Thoracic aorta (tissue), 2 donors: ENCODE results near the gene RORC. TPM values are rescaled to one million over a fixed set of nuclear protein-coding genes. Genes with fewer than 3 reads are reported as not detected.

Source experiments
- ATAC-seq: fragments of 150-250 bp; one replicate; pipeline ENCODE4 v1.8.0; 2017; ENCODE audit warnings: low read depth; ENCODE audit not compliant: insufficient number of reproducible peaks, low FRiP score
- DNase-seq: peaks from one replicate; pipeline ENCODE4 v3.0.0-alpha.2; 2020; ENCODE audit warnings: low spot score
- H3K27ac ChIP-seq, 2 donors: fragments of 200-600 bp; sonication (generic); 1 replicate in 1 of 2; 2 replicates in 1 of 2; pipeline ENCODE4 v1.5.1; 2016; ENCODE audit warnings: mild to moderate bottlenecking in 2 of 2, moderate library complexity in 2 of 2
- H3K27me3 ChIP-seq: fragments of 200-600 bp; sonication (generic); replicated peaks from 2 replicates; pipeline ENCODE4 v1.6.0; 2016; ENCODE audit warnings: mild to moderate bottlenecking; ENCODE audit not compliant: insufficient read depth
- H3K36me3 ChIP-seq: fragments of 200-600 bp; sonication (generic); one replicate; pipeline ENCODE4 v1.5.1; 2016
- H3K4me1 ChIP-seq, 2 donors: fragments of 200-600 bp; sonication (generic); 1 replicate in 1 of 2; 2 replicates in 1 of 2; pipeline versions ENCODE4 v1.5.1 to v1.6.0; 2016; ENCODE audit warnings: low read depth in 2 of 2, mild to moderate bottlenecking in 1 of 2; ENCODE audit not compliant: control insufficient read depth in 1 of 2
- H3K4me3 ChIP-seq: fragments of 200-600 bp; sonication (generic); 2 replicates; pipeline ENCODE4 v1.5.1; 2016; ENCODE audit warnings: mild to moderate bottlenecking
- H3K9me3 ChIP-seq: fragments of 200-600 bp; sonication (generic); 2 replicates; pipeline ENCODE4 v1.5.1; 2016
- total RNA-seq, 2 donors: library from RNA; depleted of rRNA; stranded (reverse); fragments of >200 nt; gene quantifications; one replicate each; pipeline versions ENCODE4 v1.1.0 to v1.2.3, GENCODE V29; 2016
- TF ChIP-seq, protein P1 (sequence below): fragments of 200-600 bp; sonication (generic); IDR thresholded peaks from one replicate; pipeline ENCODE4 v1.5.1; 2019; ENCODE audit warnings: antibody characterized with exemption

Gene RORC
- total RNA-seq, 2 donors from 2014 or later, result not detected

DNA sequence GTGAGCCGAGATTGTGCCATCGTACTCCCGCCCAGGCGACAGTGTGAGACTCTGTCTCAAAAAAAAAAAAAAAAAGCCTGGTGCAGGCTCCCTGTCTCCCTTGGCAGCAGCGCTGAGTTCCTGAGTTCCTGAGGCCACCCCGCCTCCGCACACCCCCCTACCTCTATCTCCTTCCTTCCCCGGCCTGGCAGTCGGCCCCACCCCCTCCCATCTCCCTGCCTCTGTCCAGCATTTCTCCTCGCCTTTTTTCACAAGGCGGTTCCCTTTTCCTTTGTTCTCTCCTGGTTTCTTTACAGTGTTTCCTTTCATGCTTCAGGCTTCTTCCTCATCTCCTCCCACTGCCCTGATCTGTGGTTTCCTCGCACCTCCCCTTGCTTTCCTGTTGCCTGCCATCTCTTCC lies 2.7 kb downstream of the RORC start:
- no peak for ATAC-seq
- Histone ChIP-seq H3K27me3 (no peaks in the 10 kb centered on the region), H3K4me3 (no peak overlapping the region)

DNA sequence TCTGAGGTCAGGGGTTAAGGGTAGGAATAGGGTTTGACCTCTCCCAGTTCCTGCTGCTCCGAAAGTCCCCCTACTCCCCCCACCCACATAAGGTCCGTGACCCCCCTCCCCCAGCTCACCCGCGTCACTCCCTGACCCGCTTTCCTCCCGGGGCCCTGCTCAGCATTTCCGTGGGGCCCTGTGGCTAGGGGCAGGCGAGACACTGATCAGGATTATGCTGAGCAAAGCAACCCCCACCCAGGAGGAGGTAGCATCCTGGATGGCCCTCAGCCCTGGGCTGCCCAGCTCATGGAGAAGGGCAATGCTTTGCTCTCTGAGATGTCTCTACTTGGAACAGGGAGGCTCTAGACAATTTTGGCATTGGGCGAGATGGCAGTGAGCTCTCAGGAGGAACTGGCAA lies 3.7 kb downstream of the RORC start:
- ATAC-seq (no peak), DNase-seq (no peak)
- Histone ChIP-seq H3K4me3 (no peak overlapping the region), H3K9me3 (no peaks in the 10 kb centered on the region), H3K27ac (no peak overlapping the region), H3K36me3 (no peaks in the 10 kb centered on the region), H3K27me3 (no peaks in the 10 kb centered on the region), H3K4me1 (no peaks in the 10 kb centered on the region)
- TF ChIP-seq, protein P1, sequence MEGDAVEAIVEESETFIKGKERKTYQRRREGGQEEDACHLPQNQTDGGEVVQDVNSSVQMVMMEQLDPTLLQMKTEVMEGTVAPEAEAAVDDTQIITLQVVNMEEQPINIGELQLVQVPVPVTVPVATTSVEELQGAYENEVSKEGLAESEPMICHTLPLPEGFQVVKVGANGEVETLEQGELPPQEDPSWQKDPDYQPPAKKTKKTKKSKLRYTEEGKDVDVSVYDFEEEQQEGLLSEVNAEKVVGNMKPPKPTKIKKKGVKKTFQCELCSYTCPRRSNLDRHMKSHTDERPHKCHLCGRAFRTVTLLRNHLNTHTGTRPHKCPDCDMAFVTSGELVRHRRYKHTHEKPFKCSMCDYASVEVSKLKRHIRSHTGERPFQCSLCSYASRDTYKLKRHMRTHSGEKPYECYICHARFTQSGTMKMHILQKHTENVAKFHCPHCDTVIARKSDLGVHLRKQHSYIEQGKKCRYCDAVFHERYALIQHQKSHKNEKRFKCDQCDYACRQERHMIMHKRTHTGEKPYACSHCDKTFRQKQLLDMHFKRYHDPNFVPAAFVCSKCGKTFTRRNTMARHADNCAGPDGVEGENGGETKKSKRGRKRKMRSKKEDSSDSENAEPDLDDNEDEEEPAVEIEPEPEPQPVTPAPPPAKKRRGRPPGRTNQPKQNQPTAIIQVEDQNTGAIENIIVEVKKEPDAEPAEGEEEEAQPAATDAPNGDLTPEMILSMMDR, result no peak

More for the DNA sequence above, 2.7 kb downstream of the RORC start:
- H3K4me1 ChIP-seq, result no peaks in the 10 kb centered on the region
- no peaks in the 10 kb centered on the region for H3K36me3 ChIP-seq
- DNase-seq, result no peak
- TF ChIP-seq, protein P1, result no peak
- H3K9me3 ChIP-seq, result no peaks in the 10 kb centered on the region
- H3K27ac ChIP-seq, result no peak overlapping the region

DNA sequence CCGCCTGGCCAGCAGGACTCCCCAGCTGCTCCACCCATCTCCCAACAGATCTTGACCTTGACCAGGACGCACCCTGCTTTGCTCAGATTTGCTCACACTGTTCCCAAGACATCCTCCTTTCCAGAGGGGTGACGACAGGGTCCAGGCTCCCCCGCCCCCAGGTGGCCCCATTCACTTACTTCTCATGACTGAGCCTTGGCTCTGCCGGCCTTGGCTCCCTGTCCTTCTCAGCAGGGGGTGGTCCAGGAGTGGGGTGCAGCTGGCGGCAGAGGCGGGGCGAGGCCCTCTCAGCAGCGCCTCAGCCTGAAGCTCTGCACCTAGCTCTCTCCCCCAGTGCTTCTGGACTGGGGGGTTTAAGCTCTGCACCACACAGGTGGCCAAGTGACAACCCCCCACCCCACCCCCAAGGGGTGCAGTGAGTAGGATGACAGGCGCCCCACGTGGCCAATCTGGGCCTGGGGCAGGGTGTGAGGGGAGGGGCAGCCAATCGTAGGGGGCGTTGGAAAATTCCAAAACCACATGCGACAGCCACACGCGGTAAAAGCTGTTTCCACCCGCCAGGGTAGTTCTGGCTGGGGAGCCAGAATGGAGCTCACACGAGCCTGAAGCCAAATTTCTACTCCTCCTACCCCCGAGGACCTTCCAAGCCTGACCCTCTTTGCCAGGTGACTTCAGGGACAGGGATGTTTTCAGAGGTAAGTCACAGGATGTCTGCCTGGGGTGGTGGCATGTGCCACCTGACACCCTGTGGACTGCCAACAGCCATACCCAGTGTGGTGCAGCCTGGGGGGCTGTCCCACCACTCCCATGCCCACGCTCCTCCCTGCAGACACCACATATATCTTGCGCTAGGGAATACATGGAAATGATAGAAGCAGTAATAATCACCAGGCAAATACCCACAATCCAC lies 5.6 kb downstream of the RORC start:
- H3K27ac ChIP-seq, result no peak overlapping the region

DNA sequence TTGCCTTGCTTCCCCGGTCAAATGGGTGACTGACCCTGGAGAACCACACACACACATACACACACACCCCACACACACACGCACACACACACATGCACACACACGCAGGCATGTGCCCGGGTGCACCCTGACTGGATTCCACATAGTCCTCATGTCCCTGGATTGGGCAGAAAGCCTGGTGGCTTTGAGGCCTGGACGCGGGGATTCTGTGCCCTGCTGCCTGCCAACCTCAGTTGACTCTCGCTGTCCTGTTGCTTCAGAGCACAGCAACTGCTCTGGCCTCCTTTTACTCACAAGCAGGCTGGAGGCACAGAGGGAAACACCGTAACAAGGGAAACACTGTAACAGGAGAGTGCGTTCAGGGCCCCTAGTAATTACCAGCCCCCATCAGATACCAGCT lies 6.4 kb downstream of the RORC start:
- no peak for ATAC-seq

More for the DNA sequence above, 5.6 kb downstream of the RORC start:
- no peak for DNase-seq
- no peaks in the 10 kb centered on the region for H3K4me1 ChIP-seq
- TF ChIP-seq, protein P1, result no peak
- H3K9me3 ChIP-seq, result no peaks in the 10 kb centered on the region
- H3K27me3 ChIP-seq, result no peaks in the 10 kb centered on the region
- no peak for ATAC-seq
- no peak overlapping the region for H3K4me3 ChIP-seq
- no peaks in the 10 kb centered on the region for H3K36me3 ChIP-seq

DNA sequence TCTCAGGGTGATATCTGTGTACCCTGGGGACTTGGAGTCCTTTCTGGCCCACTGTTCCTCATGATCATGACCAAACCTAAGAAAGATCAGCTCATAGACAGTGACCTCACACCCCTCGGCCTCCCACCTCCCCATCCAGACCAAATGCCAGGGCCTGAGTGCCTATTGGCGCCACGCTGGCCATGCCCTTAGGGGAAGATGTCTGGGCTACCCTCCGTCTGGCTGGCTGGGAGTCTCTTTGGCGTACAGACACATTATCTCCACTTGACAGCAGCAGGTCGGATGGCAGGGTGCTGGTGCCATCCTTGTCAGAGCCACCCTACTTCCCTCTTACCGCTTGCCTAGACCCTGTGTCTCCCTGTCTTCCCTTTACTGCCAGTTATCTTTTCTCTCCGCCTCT lies 8.4 kb downstream of the RORC start:
- no peak for ATAC-seq
- Histone ChIP-seq H3K4me3 (no peak overlapping the region), H3K27ac (no peak overlapping the region), H3K36me3 (no peaks in the 10 kb centered on the region), H3K9me3 (no peaks in the 10 kb centered on the region), H3K27me3 (no peaks in the 10 kb centered on the region), H3K4me1 (no peaks in the 10 kb centered on the region)
- TF ChIP-seq, protein P1, result no peak
- no peak for DNase-seq

More for the DNA sequence above, 6.4 kb downstream of the RORC start:
- no peak overlapping the region for H3K4me3 ChIP-seq
- H3K9me3 ChIP-seq, result no peaks in the 10 kb centered on the region
- no peak overlapping the region for H3K27ac ChIP-seq
- H3K36me3 ChIP-seq, result no peaks in the 10 kb centered on the region
- no peaks in the 10 kb centered on the region for H3K4me1 ChIP-seq
- no peak for DNase-seq
- no peaks in the 10 kb centered on the region for H3K27me3 ChIP-seq
- TF ChIP-seq, protein P1, result no peak
